IMR-90 (cell line): ENCODE data around the gene LTBP2.

ENCODE experiments used
- BHLHE40 ChIP-seq: fragments of 150-350 bp; IDR thresholded peaks from 2 replicates; pipeline ENCODE4 v1.6.1; 2016; ENCODE audit warnings: mild to moderate bottlenecking, low read depth, low read length
- CEBPB ChIP-seq: IDR thresholded peaks from 2 replicates; pipeline ENCODE4 v1.6.1; 2012; ENCODE audit warnings: low read depth, low read length, improper control_type of control experiment
- CHD1 ChIP-seq: IDR thresholded peaks from 2 replicates; pipeline ENCODE4 v1.6.1; 2012; ENCODE audit warnings: low read depth, low read length, improper control_type of control experiment
- CTCF ChIP-seq: conservative IDR thresholded peaks from 2 replicates; pipeline ENCODE4 v1.5.1; 2012; ENCODE audit warnings: mild to moderate bottlenecking, low read depth, low read length, improper control_type of control experiment
- ELK1 ChIP-seq: fragments of 150-350 bp; IDR thresholded peaks from 2 replicates; pipeline ENCODE4 v1.6.1; 2016; ENCODE audit warnings: low read depth, mild to moderate bottlenecking, low read length, moderate library complexity, borderline replicate concordance
- FOS ChIP-seq: fragments of 150-350 bp; IDR thresholded peaks from 2 replicates; pipeline ENCODE4 v1.6.1; 2016; ENCODE audit warnings: low read depth, low read length
- MAFK ChIP-seq: IDR thresholded peaks from 2 replicates; pipeline ENCODE4 v1.6.1; 2012; ENCODE audit warnings: low read depth, low read length, improper control_type of control experiment
- MAZ ChIP-seq: IDR thresholded peaks from 2 replicates; pipeline ENCODE4 v1.6.1; 2012; ENCODE audit warnings: low read depth, mild to moderate bottlenecking, low read length, improper control_type of control experiment, moderate library complexity, borderline replicate concordance
- MXI1 ChIP-seq: IDR thresholded peaks from 2 replicates; pipeline ENCODE4 v1.6.1; 2012; ENCODE audit warnings: low read depth, mild to moderate bottlenecking, low read length, moderate library complexity, borderline replicate concordance
- POLR2A ChIP-seq: IDR thresholded peaks from 2 replicates; pipeline ENCODE4 v1.6.1; 2012; ENCODE audit warnings: mild to moderate bottlenecking, low read depth, low read length
- RCOR1 ChIP-seq: IDR thresholded peaks from 2 replicates; pipeline ENCODE4 v1.6.1; 2012; ENCODE audit warnings: mild to moderate bottlenecking, low read length, improper control_type of control experiment; ENCODE audit not compliant: insufficient replicate concordance
- RFX5 ChIP-seq: IDR thresholded peaks from 2 replicates; pipeline ENCODE4 v1.8.0; 2012; ENCODE audit warnings: low read depth, mild to moderate bottlenecking, low read length, moderate library complexity
- SMC3 ChIP-seq: fragments of 150-350 bp; IDR thresholded peaks from 2 replicates; pipeline ENCODE4 v1.6.1; 2016; ENCODE audit warnings: low read depth, mild to moderate bottlenecking, antibody characterized with exemption, low read length, moderate library complexity
- USF2 ChIP-seq: fragments of 150-350 bp; IDR thresholded peaks from 2 replicates; pipeline ENCODE4 v1.6.1; 2017; ENCODE audit warnings: mild to moderate bottlenecking, antibody characterized with exemption, low read length, low read depth

GRCh38 chr14:74615735-74616134, 3.7 kb upstream of the LTBP2 start:
- TF ChIP-seq USF2: no peak
- TF ChIP-seq CTCF: no peak
- no peak for TF ChIP-seq POLR2A
- no peak for TF ChIP-seq RCOR1
- no peak for TF ChIP-seq MXI1
- TF ChIP-seq MAZ: no peak
- TF ChIP-seq CHD1: no peak
- no peak for TF ChIP-seq BHLHE40
- no peak for TF ChIP-seq CEBPB
- no peak for TF ChIP-seq RFX5
- TF ChIP-seq FOS: no peak
- TF ChIP-seq SMC3: no peak
- no peak for TF ChIP-seq MAFK
- no peak for TF ChIP-seq ELK1
